ENCODE data around the gene MTARC2. TPM values are rescaled to one million over a fixed set of nuclear protein-coding genes. Genes with fewer than 3 reads are reported as not detected.

Gene MTARC2
- total and polyA plus RNA-seq, 2 of the 4 experiments (the other 2 are of a cell fraction) = 0.36 to 2.6 TPM

GRCh38 chr1:220786057-220786336 is 37.9 kb downstream of the MTARC2 start:
- no peaks in the 10 kb centered on the region for H3K79me1 ChIP-seq (ENCODE audit: low read depth in 1 of 2, low read length in 2 of 2)
- H2BK20ac ChIP-seq (ENCODE audit: low read depth, low read length) = no peak overlapping the region
- ChIA-PET CTCF (interaction anchor here (1.2 to 2.4 kb wide), 2 partner anchors 10 to 18 kb away, joined by 3 to 11 read pairs; no protein-coding TSS in a partner anchor), POLR2A (ENCODE audit: unreplicated experiment) (no interaction called here)
- dilution Hi-C loops (cut with HindIII; ENCODE audit: low sequenced_read_pairs, unreplicated experiment) = no loop called here
- no peak for DNase-seq
- intact Hi-C loops (cut with micrococcal nuclease) = no loop called here
- H4K20me1 ChIP-seq (ENCODE audit: insufficient read depth, low read length) = no peaks in the 10 kb centered on the region
- no peaks in the 10 kb centered on the region for H3K9me1 ChIP-seq (ENCODE audit: insufficient read depth, low read length)
- H2BK15ac ChIP-seq (ENCODE audit: low read depth, low read length) = no peak overlapping the region
- H2BK120ac ChIP-seq (ENCODE audit: low read depth, low read length) = no peak overlapping the region
- H3K9ac ChIP-seq (ENCODE audit: low read depth, low read length) = no peak overlapping the region
- no peak overlapping the region for H3K18ac ChIP-seq (ENCODE audit: low read depth, low read length)
- H3K14ac ChIP-seq (replicated peaks; ENCODE audit: low read depth, low read length) = no peak overlapping the region
- no peak overlapping the region for H2AK5ac ChIP-seq (ENCODE audit: low read depth, low read length)
- H3K36me3 ChIP-seq (ENCODE audit: control insufficient read depth, insufficient read depth, low read length) = no peaks in the 10 kb centered on the region
- no peak overlapping the region for H3K4me2 ChIP-seq (ENCODE audit: low read depth, low read length)
- H2BK5ac ChIP-seq (ENCODE audit: low read depth, low read length, poor library complexity, severe bottlenecking) = no peak overlapping the region
- H3K27me3 ChIP-seq (ENCODE audit: control insufficient read depth, insufficient read depth, low read length) = no peaks in the 10 kb centered on the region; the same call in 1 of the 2 replicates
- H3K27ac ChIP-seq (ENCODE audit: insufficient read depth, low read length) = no peak overlapping the region
- no peak overlapping the region for H3K23ac ChIP-seq (ENCODE audit: low read depth, low read length)
- in situ Hi-C loops (cut with MboI; ENCODE audit: low sequenced_read_pairs) = no loop called here
- H3K4me1 ChIP-seq (ENCODE audit: control insufficient read depth, insufficient read depth, low read length) = no peaks in the 10 kb centered on the region
- H3K4ac ChIP-seq (ENCODE audit: low read depth, low read length) = no peak overlapping the region
- no peaks in the 10 kb centered on the region for H3K9me3 ChIP-seq (ENCODE audit: control insufficient read depth, insufficient read depth, low read length)
- H4K8ac ChIP-seq (ENCODE audit: low read depth in 2 of 2, low read length in 2 of 2) = no peak overlapping the region
- H4K5ac ChIP-seq (ENCODE audit: low read depth, low read length) = no peak overlapping the region
- no CpG with 5 or more reads among the region's 13 CpGs for WGBS, 2 experiments (ENCODE audit: extremely low coverage in 2 of 2, insufficient read length in 1 of 2)
- peak overlapping the region; percentile 69 for H2AFZ ChIP-seq (replicated peaks; ENCODE audit: low read length, poor library complexity)
- no peak for ATAC-seq (ENCODE audit: low read depth)
- no TSS peak for BruUV-seq (replicated peaks)
- H4K91ac ChIP-seq (ENCODE audit: insufficient read depth, low read depth, low read length) = no peak overlapping the region
- TF ChIP-seq MAFK (IDR thresholded peaks at IDR 0.05; ENCODE audit: low read depth, low read length) (no peak), SMC3 (IDR thresholded peaks at IDR 0.05; ENCODE audit: low read depth, low read length) (no peak), NFE2L2 (IDR thresholded peaks at IDR 0.05; ENCODE audit: low read depth, low read length) (no peak), USF2 (IDR thresholded peaks at IDR 0.05; ENCODE audit: low read depth, low read length) (no peak), FOS (IDR thresholded peaks at IDR 0.05; ENCODE audit: low read depth, low read length) (no peak), MAZ (IDR thresholded peaks at IDR 0.05; ENCODE audit: borderline replicate concordance, low read depth, low read length) (no peak), RCOR1 (IDR thresholded peaks at IDR 0.05; ENCODE audit: insufficient replicate concordance, low read length) (no peak), CEBPB (IDR thresholded peaks at IDR 0.05; ENCODE audit: low read depth, low read length) (no peak), MXI1 (IDR thresholded peaks at IDR 0.05; ENCODE audit: borderline replicate concordance, low read depth, low read length) (no peak), RFX5 (IDR thresholded peaks at IDR 0.05; ENCODE audit: low read depth, low read length) (no peak), CTCF (conservative IDR thresholded peaks at IDR 0.05; ENCODE audit: low read depth, low read length) (no peak), RAD21 (IDR thresholded peaks at IDR 0.05; ENCODE audit: low read length) (no peak), POLR2A (IDR thresholded peaks at IDR 0.05; ENCODE audit: low read depth, low read length) (no peak), ELK1 (IDR thresholded peaks at IDR 0.05; ENCODE audit: borderline replicate concordance, low read depth, low read length) (no peak), BHLHE40 (IDR thresholded peaks at IDR 0.05; ENCODE audit: low read depth, low read length) (no peak), CHD1 (IDR thresholded peaks at IDR 0.05; ENCODE audit: low read depth, low read length) (no peak)
- H3K4me3 ChIP-seq (ENCODE audit: insufficient read depth, low read depth, low read length) = no peak overlapping the region
- no peak overlapping the region for H3K56ac ChIP-seq (ENCODE audit: extremely low read depth, insufficient read depth, low read length)
- H2AK9ac ChIP-seq (replicated peaks; ENCODE audit: low read depth, low read length, poor library complexity) = no peak overlapping the region
